Keratinocyte (primary cell): ENCODE data around the gene SVOPL.

ENCODE experiments used
- CTCF ChIP-seq, 3 experiments: IDR thresholded peaks in 1 of 3; conservative IDR thresholded peaks in 1 of 3; optimal IDR thresholded peaks in 1 of 3; 2 replicates in 2 of 3; 3 replicates in 1 of 3; pipeline versions ENCODE3 to v1.5.1; 2011; ENCODE audit warnings: low read length in 3 of 3, mild to moderate bottlenecking in 3 of 3, moderate library complexity in 2 of 3, control low read depth in 1 of 3, inconsistent platforms in 1 of 3; ENCODE audit not compliant: insufficient read depth in 2 of 3; ENCODE audit errors: extremely low read depth in 1 of 3
- EZH2 ChIP-seq: IDR thresholded peaks from one replicate; pipeline ENCODE4 v1.6.1; 2012; ENCODE audit warnings: inconsistent platforms, mild to moderate bottlenecking, low read length, moderate library complexity

GRCh38 chr7:138618933-138619332 lies 82.2 kb downstream of the SVOPL start:
- TF ChIP-seq EZH2: no peak
- TF ChIP-seq CTCF (optimal IDR thresholded peaks at IDR 0.05 in 1 of 3, IDR thresholded peaks at IDR 0.05 in 1 of 3, conservative IDR thresholded peaks at IDR 0.05 in 1 of 3; ENCODE audit: extremely low read depth in 1 of 3, insufficient read depth in 2 of 3, low read length in 3 of 3): no peak
